GM12874 (cell line): ENCODE data around the gene CATSPERE.

Source experiments
- TF ChIP-seq, protein P1 (sequence below): IDR thresholded peaks from 2 replicates; pipeline ENCODE4 v1.5.1; 2011; ENCODE audit warnings: low read depth, mild to moderate bottlenecking, control low read depth, low read length, moderate library complexity; ENCODE audit not compliant: insufficient read depth

The CATSPERE gene

DNA sequence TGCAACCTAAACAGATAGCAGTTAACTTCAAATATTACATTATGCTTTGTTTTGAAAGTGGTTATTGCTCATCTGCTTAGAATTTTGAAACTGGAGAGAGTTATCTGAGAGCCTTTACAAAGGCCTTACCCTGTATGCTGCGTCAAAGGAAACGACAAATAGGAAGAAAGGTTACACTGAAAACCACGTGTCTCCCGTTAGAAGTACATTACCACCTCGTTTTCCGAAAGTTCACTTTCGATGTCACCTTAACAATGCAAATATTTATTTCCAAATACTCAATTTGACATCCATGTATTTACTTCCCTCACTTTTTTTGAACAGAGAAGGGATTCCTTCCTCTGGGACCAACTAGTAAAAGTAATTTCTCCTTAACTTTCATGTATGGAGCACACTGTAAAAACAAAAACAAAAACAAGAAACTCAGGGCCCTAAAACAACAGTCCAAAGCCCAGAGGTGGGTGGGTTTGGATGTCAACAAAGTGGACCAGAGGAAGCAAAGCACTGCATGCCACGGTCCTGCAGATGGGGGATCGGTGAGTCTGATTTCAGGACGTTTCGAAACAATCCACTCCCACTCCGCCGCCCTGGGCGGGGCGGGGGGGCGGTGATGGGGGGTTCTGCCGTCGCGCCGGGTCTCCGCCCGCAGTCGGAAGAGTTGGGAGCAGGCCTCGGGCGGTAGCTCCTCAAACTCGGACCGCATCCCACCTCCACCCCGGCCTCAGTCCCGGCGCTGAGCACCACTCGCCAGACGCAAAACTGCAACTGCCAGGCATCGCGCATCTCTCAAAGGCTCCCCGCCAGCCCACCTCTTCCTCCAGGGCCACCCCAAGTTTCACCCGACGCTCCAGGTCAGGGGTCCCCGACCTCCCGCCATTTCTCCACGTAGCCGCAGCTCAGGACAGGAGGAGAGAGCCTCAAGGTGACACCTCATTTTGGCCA lies 10.2 kb upstream of the CATSPERE start:
- TF ChIP-seq, protein P1, sequence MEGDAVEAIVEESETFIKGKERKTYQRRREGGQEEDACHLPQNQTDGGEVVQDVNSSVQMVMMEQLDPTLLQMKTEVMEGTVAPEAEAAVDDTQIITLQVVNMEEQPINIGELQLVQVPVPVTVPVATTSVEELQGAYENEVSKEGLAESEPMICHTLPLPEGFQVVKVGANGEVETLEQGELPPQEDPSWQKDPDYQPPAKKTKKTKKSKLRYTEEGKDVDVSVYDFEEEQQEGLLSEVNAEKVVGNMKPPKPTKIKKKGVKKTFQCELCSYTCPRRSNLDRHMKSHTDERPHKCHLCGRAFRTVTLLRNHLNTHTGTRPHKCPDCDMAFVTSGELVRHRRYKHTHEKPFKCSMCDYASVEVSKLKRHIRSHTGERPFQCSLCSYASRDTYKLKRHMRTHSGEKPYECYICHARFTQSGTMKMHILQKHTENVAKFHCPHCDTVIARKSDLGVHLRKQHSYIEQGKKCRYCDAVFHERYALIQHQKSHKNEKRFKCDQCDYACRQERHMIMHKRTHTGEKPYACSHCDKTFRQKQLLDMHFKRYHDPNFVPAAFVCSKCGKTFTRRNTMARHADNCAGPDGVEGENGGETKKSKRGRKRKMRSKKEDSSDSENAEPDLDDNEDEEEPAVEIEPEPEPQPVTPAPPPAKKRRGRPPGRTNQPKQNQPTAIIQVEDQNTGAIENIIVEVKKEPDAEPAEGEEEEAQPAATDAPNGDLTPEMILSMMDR, result no peak

- TF ChIP-seq, protein P1, result no peak
Observed at GRCh38 chr1:244451539-244451950, 9.5 kb upstream of the CATSPERE start, which contains the start of gene ADSS2. ADSS2 (minus strand) TSS chr1:244451909; CDS start chr1:244451817, 92 bp downstream.

DNA sequence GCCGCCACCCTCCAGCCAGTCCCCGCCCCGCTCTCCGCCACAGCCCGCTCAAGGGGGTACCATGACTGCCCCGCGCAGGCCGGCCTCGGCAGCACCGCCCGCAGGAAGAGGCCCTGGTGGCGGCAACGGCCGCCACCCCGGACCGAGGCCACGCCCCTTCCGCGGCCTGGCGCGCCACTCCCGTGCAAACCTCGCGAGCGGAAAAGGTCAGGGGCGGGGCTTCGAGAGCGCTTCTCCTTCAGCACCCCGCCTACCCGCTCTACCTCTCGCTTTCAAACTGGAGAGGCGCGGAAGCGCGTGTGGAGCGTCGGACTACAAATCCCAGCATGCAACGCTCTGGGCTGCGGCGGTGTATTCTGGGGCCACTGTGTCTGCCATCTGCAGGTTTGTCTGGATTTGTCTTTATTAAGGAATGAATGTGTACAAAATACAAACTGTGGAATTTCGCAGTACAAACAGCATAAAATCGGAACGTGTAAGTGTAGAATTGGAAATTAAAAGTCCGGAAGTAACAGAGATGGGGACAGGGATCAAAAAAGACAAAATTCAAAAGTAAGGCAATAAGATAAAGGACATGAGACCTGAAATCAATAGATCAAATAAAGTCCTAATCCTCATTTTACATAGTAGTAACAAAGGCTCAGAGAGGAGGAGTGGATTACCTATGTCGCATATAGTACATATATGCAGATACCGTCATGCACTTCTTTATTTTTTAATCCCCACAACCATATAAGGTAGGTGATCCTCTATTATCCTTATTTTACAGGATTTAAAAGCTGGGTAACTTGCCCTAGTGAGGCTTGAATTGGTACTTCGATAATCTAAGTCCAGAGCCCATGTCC lies 8.9 kb upstream of the CATSPERE start:
- TF ChIP-seq, protein P1, result peak; percentile 53

DNA sequence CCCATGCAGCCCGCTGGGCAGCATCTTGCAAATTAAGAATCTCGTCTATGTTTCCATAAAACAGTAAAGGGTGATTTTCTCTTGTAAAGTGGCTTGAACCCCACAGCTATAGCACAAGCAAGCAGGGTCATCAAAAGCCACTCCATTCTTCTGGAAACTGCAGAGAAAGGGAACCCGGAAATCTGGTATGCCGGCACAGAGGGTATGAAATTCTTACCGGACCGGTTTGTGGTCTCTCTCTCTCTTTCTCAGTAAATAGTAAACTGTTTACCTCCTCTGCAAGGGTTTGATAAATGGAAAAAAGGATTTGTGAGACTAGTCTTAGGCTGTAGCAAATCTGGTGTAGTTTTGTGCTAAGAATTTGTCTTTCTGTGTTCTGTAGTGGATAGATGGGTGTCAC lies 6.7 kb upstream of the CATSPERE start:
- TF ChIP-seq, protein P1, result no peak

DNA sequence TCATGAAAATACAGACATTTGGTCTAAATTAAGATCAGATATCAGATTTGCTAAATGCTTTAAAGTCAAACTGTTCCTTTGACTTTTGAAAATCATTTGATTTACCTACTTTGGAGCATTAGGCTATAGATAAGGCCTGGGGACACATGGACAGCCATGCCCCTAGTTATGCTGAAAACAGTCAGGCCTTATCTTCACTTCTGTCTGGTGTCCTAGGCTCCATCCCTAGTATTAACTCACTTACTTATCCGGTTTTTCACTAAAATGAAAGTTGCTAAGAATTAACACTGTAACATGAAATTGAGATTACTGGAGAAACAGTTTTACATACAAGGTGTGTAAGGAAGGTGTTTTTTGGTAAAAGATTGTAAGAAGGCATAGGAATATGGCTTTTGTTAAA lies 4.5 kb upstream of the CATSPERE start:
- TF ChIP-seq, protein P1, result no peak

DNA sequence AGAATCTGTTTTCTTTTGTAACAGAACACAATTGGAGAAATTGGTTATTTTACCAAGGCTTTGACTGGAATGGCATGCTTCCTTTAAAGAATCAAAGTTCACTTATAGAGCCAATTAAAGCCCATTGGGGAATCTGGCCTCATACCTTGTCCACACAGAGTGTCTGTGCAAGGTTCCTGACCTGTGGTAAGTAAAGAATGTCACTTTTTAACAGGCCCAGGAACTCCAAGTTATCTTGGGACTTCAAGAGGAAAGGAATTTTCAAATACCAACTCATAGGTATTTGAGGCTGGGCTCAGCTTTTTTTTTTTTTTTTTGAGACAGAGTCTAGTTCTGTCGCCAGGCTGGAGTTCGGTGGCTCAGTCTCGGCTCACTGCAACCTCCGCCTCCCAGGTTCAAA lies 2.3 kb upstream of the CATSPERE start:
- TF ChIP-seq, protein P1, result no peak

GRCh38 chr1:244460197-244460596 lies 876 bp upstream of the CATSPERE start:
- TF ChIP-seq, protein P1, result no peak
